GM18507 (cell line): ENCODE results near the gene ST6GALNAC5.
"Not testable (repeated sequence)": the region's sequence is repeated elsewhere in the genome, so short reads cannot be mapped to it uniquely, and the experiment has no call there.

Source experiments
- DNase-seq: peaks from one replicate; pipeline ENCODE4 v3.0.0; 2011; ENCODE audit warnings: low read depth; ENCODE audit not compliant: insufficient read length; ENCODE audit errors: extremely low spot score
- FAIRE-seq: peaks from 2 replicates; lab custom pipeline; 2011; peaks lifted over from hg19 to GRCh38; lab: Jason Lieb, UNC

ST6GALNAC5 gene

GRCh38 chr1:76867342-76868130 lies at the start of gene ST6GALNAC5:
ST6GALNAC5 (plus strand) TSS chr1:76867480.
- no peak for FAIRE-seq
- DNase-seq: no peak

GRCh38 chr1:76820028-76820427 lies 47.3 kb upstream of the ST6GALNAC5 start:
- FAIRE-seq (no peak), DNase-seq (no peak)

GRCh38 chr1:76822961-76823360 lies 44.3 kb upstream of the ST6GALNAC5 start:
- DNase-seq, FAIRE-seq: not testable (repeated sequence)

GRCh38 chr1:76824106-76824505 lies 43.2 kb upstream of the ST6GALNAC5 start:
- FAIRE-seq (no peak), DNase-seq (no peak)

GRCh38 chr1:76826072-76826845 lies 41.0 kb upstream of the ST6GALNAC5 start:
- DNase-seq (no peak), FAIRE-seq (no peak)

- FAIRE-seq (no peak), DNase-seq (no peak)
These were observed 40.2 kb upstream of the ST6GALNAC5 start for GRCh38 chr1:76827066-76827465.

- DNase-seq (no peak), FAIRE-seq (peak; percentile 54)
These were observed 36.9 kb upstream of the ST6GALNAC5 start for GRCh38 chr1:76830373-76830772.

- DNase-seq (no peak), FAIRE-seq (no peak)
These were observed 34.8 kb upstream of the ST6GALNAC5 start for GRCh38 chr1:76832521-76832920.

- DNase-seq: no peak
- FAIRE-seq: no peak
These were observed 34.1 kb upstream of the ST6GALNAC5 start for GRCh38 chr1:76833151-76833550.

- DNase-seq (no peak), FAIRE-seq (no peak)
These were observed 33.4 kb upstream of the ST6GALNAC5 start for GRCh38 chr1:76833856-76834255.

GRCh38 chr1:76835203-76835602 lies 32.1 kb upstream of the ST6GALNAC5 start:
- DNase-seq: no peak
- no peak for FAIRE-seq

- DNase-seq (no peak), FAIRE-seq (no peak)
These were observed 27.0 kb upstream of the ST6GALNAC5 start for GRCh38 chr1:76840278-76840677.

GRCh38 chr1:76841460-76841859 lies 25.8 kb upstream of the ST6GALNAC5 start:
- DNase-seq (no peak), FAIRE-seq (no peak)

GRCh38 chr1:76843821-76844464 lies 23.3 kb upstream of the ST6GALNAC5 start:
- DNase-seq (no peak), FAIRE-seq (no peak)

- no peak for DNase-seq
- no peak for FAIRE-seq
These were observed 13.0 kb upstream of the ST6GALNAC5 start for GRCh38 chr1:76854255-76854654.

- DNase-seq (no peak), FAIRE-seq (no peak)
These were observed 11.2 kb upstream of the ST6GALNAC5 start for GRCh38 chr1:76856104-76856503.

- DNase-seq (no peak), FAIRE-seq (no peak)
These were observed 10.1 kb upstream of the ST6GALNAC5 start for GRCh38 chr1:76857138-76857537.

GRCh38 chr1:76857973-76858372 lies 9.3 kb upstream of the ST6GALNAC5 start:
- DNase-seq (no peak), FAIRE-seq (no peak)

GRCh38 chr1:76861149-76861548 lies 6.1 kb upstream of the ST6GALNAC5 start:
- DNase-seq: no peak
- FAIRE-seq: no peak

GRCh38 chr1:76862447-76862846 lies 4.8 kb upstream of the ST6GALNAC5 start:
- no peak for FAIRE-seq
- no peak for DNase-seq
